GM12873 (cell line): ENCODE measurements around the gene ACRBP.

Experiments
- CTCF ChIP-seq: IDR thresholded peaks from 2 replicates; pipeline ENCODE4 v1.5.1; 2012; ENCODE audit warnings: low read depth, mild to moderate bottlenecking, moderate library complexity, low read length, control low read depth; ENCODE audit not compliant: insufficient read depth; ENCODE audit errors: missing control alignments

ACRBP gene

GRCh38 chr12:6626654-6627283 lies 20.5 kb downstream of the ACRBP start:
- TF ChIP-seq CTCF = no peak

GRCh38 chr12:6620885-6621274 lies 26.4 kb downstream of the ACRBP start:
- TF ChIP-seq CTCF = no peak

- peak; percentile 26 for TF ChIP-seq CTCF
Measured at GRCh38 chr12:6620137-6620884, 26.9 kb downstream of the ACRBP start.

- no peak for TF ChIP-seq CTCF
Measured at GRCh38 chr12:6618483-6619225, 28.6 kb downstream of the ACRBP start.

- TF ChIP-seq CTCF = no peak
Measured at GRCh38 chr12:6615802-6616201, 31.4 kb downstream of the ACRBP start.

- no peak for TF ChIP-seq CTCF
Measured at GRCh38 chr12:6614513-6615172, 32.6 kb downstream of the ACRBP start.

GRCh38 chr12:6613776-6614512 lies 33.3 kb downstream of the ACRBP start:
- peak; percentile 36 for TF ChIP-seq CTCF
